NCI-H510A (cell line): ENCODE measurements around the gene SLC25A41.
A peak's percentile ranks its signal among the peaks of the same experiment; 100 is the strongest.
"Not testable (repeated sequence)": the region's sequence is repeated elsewhere in the genome, so short reads cannot be mapped to it uniquely, and the experiment has no call there.

ENCODE experiments used
- DNase-seq: peaks from one replicate; lab custom pipeline; 2025; lab: John Stamatoyannopoulos, UW

SLC25A41 gene

GRCh38 chr19:6412061-6412446, 21.5 kb downstream of the SLC25A41 start:
- DNase-seq, result no peak

DNA sequence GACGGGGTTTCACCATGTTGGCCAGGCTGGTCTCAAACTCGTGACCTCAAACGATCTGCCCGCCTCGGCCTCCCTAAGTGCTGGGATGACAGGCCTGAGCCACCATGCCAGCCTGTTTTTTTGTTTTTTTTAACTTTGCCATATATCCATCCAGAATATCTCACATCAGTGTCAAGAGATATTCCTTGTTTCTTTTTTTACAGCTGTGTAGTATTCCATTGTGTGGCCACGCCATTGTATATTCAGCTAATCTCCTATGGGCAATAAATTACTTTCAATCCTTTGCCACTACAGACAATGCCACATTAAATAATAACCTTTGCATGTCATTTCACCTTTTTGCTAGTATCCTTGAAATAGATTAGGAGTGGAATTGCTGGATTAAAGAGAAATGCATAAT, 24.2 kb downstream of the SLC25A41 start:
- no peak for DNase-seq

GRCh38 chr19:6406401-6406800, 27.2 kb downstream of the SLC25A41 start:
- DNase-seq, result no peak

DNA sequence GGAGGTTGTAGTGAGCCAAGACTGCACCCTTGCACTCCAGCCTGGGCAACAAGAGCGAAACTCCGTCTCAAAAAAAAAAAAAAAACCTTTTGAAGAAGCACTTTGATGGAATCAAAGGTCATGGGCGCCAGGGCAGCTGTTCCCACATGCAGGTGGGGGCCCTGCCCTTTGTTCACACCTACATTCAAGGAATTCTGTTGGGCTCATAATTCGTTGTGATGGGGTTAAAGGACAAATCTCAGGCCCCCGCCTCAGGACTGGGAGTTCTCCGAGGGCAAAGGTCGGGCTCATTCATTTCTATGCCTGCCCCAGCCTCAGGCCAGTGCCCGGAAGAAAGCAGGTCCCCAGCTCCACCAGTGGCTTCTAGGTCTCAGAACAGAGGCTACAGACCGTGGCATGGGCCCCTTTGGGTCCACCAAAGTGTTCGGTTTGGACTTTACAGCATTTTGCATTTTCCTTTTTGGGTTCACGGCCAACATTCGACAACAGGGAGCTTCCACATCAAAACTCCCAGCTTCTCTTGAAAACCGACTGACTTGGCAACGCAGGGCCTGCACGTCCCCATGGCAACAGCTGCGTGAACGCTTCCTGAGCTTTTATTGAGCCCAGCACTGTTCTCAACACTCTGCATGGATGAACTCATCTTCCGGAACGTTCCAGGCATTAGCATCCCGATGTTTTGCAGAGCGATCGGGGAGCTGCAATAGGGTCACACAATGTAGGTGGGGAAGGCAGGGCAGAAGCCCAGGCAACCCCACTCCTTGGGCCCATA, 30.5 kb downstream of the SLC25A41 start:
- no peak for DNase-seq

- no peak for DNase-seq
These were observed 31.5 kb downstream of the SLC25A41 start for GRCh38 chr19:6402058-6402457.

GRCh38 chr19:6400062-6400944, 33.3 kb downstream of the SLC25A41 start:
- DNase-seq, result not testable (repeated sequence)

DNA sequence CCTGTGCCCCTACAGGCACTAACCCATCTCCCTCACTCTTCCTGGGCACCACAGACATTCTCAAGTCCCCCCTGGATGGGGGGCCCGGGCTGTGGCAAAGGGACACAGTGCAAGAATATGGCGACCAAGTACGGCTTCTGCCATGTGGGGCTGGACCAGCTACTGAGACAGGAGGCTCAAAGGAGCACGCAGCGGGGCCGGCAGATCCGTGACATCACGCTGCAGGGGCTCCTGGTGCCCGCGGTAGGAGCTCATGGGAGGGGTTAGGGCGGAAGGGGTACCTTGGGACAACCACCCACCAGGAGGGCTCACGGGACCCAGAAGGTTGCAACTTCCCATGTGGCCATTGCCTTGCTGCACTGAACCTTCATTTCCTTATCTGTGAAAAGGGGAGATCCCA, 37.3 kb downstream of the SLC25A41 start:
- no peak for DNase-seq

DNA sequence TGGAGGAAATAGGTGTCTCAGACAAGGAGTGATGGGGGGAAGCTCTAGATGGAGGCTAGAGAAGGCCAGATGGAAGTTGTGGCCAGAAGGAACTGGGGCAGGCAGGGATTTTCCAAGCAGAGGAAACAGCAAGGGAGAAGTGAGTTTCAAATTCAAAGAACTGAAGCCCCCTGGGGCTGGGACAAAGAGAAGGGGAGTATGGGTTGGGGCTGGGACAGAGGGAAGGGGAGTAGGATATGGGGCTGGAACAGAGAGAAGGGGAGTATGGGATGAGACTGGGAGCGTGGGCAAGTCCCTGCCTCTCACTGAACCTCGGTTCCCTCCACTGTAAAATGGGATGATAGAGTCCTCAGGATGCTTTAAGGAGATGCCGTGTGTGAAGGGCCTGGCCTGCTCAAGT, 38.7 kb downstream of the SLC25A41 start:
- no peak for DNase-seq

DNA sequence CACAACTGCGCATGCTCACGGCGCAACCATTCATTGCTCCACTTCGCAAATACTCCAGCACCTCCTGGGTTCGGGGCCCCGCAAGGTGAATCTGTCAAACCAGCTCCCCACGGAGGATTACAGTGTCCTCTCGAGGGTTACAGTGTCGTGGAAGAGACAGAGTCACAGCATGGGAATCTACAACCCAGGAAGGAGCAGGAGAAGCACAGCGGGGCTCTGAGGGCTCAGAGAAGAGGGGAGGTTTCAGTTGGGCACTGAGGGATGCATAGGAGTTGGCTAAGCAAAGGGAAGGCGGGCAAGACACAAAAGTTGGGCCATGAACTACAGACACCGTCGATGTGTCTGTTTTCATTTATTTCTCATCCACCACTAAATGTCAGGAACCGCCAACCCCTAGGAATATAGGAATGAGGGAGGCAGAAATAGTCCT, 39.6 kb downstream of the SLC25A41 start:
- no peak for DNase-seq

- DNase-seq, result peak; percentile 87
These were observed 40.2 kb downstream of the SLC25A41 start, which contains the start of gene GTF2F1 for GRCh38 chr19:6393074-6393982. GTF2F1 (minus strand) TSS chr19:6393164; CDS start chr19:6392995, 169 bp downstream.

- DNase-seq, result no peak
These were observed 41.1 kb downstream of the SLC25A41 start for GRCh38 chr19:6392221-6393073.

GRCh38 chr19:6387372-6387771, 46.2 kb downstream of the SLC25A41 start:
- DNase-seq, result no peak

- no peak for DNase-seq
These were observed 49.2 kb downstream of the SLC25A41 start for GRCh38 chr19:6384381-6384780.

GRCh38 chr19:6383188-6383587, 50.4 kb downstream of the SLC25A41 start:
- no peak for DNase-seq

GRCh38 chr19:6381030-6381750, 52.4 kb downstream of the SLC25A41 start:
- DNase-seq, result no peak

GRCh38 chr19:6379744-6380143, 53.8 kb downstream of the SLC25A41 start:
- DNase-seq, result no peak

DNA sequence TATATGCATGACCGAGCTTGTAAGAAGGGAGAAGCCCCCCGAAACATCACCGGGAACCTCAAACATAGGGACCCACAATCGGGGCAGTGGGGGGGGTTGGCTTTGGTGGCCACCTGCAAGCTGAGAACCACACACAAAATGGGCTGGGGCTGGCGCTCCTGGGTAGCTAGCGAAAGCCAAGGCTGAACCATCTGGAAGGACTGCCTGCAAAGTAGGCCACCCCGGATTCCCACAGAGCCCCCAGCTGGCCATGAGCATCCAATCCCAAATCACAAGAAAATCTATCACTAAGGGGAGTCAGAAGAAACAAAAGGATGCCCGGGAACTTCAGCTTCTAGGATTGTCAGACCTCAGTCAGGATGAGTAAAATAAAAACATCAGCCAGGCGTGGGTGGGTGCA, 55.1 kb downstream of the SLC25A41 start:
- no peak for DNase-seq

DNA sequence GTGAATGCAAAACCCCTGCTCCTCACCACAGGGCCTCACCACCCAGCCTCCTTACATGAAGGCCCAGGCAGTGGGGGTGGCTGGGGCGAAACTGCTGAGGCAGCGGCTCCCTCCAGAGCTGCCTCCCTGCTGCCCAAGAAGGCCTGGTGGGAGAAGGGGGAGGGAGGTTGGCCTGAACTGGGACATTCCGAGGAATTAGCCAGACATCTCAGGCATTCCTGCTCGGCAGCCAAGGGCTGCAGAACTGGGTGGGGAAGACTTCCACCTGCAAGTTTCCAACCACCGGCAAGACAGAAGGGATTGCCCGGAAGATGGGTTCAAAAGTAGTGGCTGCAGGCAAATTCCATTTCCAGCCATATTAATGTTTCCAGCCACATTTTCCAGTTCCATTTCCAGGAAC, 55.5 kb downstream of the SLC25A41 start:
- no peak for DNase-seq

GRCh38 chr19:6376512-6377190, 56.9 kb downstream of the SLC25A41 start:
- DNase-seq, result no peak
